TTC549 (cell line): ENCODE results near the gene GDA.
A peak's percentile ranks its signal among the peaks of the same experiment; 100 is the strongest.
"Not testable (repeated sequence)": the region's sequence is repeated elsewhere in the genome, so short reads cannot be mapped to it uniquely, and the experiment has no call there.

ENCODE experiments used
- FAIRE-seq: peaks from 2 replicates; lab custom pipeline; 2012; peaks lifted over from hg19 to GRCh38; lab: Jason Lieb, UNC

Gene GDA

GRCh38 chr9:72280913-72281500 lies 131.8 kb downstream of the GDA start:
- peak; percentile 52 for FAIRE-seq

GRCh38 chr9:72289401-72289800 lies 140.2 kb downstream of the GDA start:
- no peak for FAIRE-seq

- no peak for FAIRE-seq
These were observed 141.1 kb downstream of the GDA start for GRCh38 chr9:72290311-72290710.

DNA sequence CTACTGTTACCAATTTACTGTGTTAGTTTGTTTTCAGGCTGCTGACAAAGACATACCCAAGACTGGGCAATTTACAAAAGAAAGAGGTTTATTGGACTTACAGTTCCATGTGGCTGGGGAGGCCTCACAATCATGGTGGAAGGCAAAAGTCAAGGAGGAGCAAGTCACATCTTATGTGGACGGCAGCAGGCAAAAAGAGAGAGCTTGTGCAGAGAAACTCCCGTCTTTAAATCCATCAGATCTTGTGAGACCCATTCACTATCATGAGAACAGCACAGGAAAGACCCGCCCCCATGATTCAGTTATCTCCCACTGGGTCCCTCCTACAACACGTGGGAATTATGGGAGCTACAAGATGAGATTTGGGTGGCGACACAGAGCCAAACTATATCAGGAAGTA lies 142.3 kb downstream of the GDA start:
- not testable (repeated sequence) for FAIRE-seq

GRCh38 chr9:72292256-72292682 lies 143.0 kb downstream of the GDA start:
- peak; percentile 90 for FAIRE-seq

- no peak for FAIRE-seq
These were observed 143.8 kb downstream of the GDA start for GRCh38 chr9:72292874-72293607.

DNA sequence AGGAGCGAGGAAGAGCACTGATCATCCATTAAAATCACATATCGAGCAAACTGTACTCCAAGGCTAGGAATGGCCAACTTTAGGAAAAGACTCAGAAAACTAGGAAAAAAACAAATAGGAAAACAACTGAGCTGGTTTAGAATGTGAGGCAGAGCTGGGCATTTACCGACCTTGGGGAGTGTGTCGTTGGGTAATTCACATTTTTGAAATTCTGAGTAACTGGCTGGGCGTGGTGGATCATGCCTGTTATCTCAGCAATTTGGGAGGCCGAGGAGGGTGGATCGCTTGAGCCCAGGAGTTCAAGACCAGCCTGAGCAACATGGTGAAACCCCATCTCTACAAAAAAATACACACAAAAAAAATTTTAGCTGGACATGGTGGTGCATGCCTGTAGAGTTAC lies 145.7 kb downstream of the GDA start:
- no peak for FAIRE-seq

DNA sequence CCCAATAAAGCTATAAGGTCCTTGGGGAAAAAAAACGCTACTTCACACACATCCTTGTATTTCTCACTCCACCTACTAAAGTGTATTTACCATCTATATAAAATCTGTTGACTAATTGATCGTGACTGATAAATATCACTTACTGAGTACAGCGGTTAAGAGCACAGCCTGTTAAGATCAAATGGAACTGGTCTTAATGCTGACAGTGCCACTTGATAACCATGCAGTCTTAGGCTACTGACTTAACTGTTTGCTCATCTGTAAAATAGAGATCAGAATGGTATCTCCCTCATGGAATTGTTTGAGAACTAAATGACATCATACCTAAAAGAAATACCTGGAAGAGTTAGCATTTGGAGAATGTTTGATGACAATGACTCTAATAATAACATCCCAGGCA lies 148.3 kb downstream of the GDA start:
- FAIRE-seq: no peak

DNA sequence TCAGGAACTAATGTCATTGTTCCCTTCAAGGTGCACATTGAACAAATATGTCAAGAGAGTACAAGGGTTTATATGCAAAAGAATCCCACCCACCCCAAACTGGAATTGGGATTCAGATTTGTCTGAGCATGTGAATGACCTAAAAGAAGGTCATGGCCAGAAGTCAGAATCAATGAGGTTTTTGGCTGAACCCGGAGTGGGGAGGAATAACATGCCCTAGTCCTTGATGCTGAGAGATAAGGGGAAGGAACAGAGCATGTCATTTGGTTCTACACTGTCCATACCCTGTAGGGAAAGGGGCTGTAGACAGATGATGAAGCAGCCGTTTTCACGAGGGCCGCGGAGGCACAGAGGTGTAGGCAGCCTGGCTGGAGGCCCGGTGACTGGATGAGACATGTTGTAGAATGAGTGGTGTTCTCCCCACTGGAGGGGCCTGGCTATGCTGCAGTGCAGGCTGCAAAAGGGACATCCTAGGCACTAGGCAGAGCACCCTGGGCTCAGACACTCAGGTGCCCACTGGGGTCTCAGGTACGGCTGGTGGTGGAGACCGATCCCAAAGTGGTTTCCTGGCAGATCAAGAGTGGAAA lies 149.9 kb downstream of the GDA start:
- FAIRE-seq: no peak

- FAIRE-seq: no peak
These were observed 151.6 kb downstream of the GDA start for GRCh38 chr9:72300873-72301272.
